A673 (cell line): ENCODE measurements around the gene PDE11A. TPM values are rescaled to one million over a fixed set of nuclear protein-coding genes. Genes with fewer than 3 reads are reported as not detected.

Experiments used
- BruUV-seq: library from RNA; stranded (reverse); fragments of 400-500 nt; replicated peaks from 2 replicates; lab custom pipeline; 2021; lab: Mats Ljungman, UMichigan
- CTCF ChIA-PET: fragments of 300-600 bp; sonication (Branson Sonifier 250); formaldehyde crosslinking; loops from one replicate; lab custom pipeline; 2022; ENCODE audit warnings: antibody characterized with exemption; lab: Charles Lee
- POLR2A ChIA-PET: fragments of 300-600 bp; sonication (Branson Sonifier 250); formaldehyde crosslinking; loops from one replicate; lab custom pipeline; 2022; ENCODE audit warnings: antibody characterized with exemption; ENCODE audit not compliant: low non-redundant PET; lab: Charles Lee
- DNase-seq: peaks from one replicate; pipeline ENCODE4 v3.0.0-alpha.2; 2015; ENCODE audit warnings: low spot score
- H3K27ac ChIP-seq: fragments of 200-600 bp; sonication (generic); 2 replicates; pipeline ENCODE4 v1.5.1; 2016; ENCODE audit warnings: mixed run types, low read depth, mild to moderate bottlenecking, mixed read lengths, antibody characterized with exemption, low read length; ENCODE audit not compliant: poor library complexity, severe bottlenecking
- H3K27me3 ChIP-seq: fragments of 200-600 bp; sonication (generic); replicated peaks from 2 replicates; pipeline ENCODE4 v1.6.1; 2017; ENCODE audit warnings: mixed run types, low read depth, mild to moderate bottlenecking, mixed read lengths, antibody characterized with exemption, low read length; ENCODE audit not compliant: insufficient read depth, poor library complexity
- H3K36me3 ChIP-seq: fragments of 200-600 bp; sonication (generic); 2 replicates; pipeline ENCODE4 v1.6.1; 2016; ENCODE audit warnings: mixed run types, mild to moderate bottlenecking, mixed read lengths, antibody characterized with exemption, low read length; ENCODE audit not compliant: insufficient read depth, poor library complexity, severe bottlenecking
- H3K4me1 ChIP-seq: fragments of 200-600 bp; sonication (generic); 2 replicates; pipeline ENCODE4 v1.6.1; 2017; ENCODE audit warnings: mixed run types, mild to moderate bottlenecking, mixed read lengths, antibody characterized with exemption, low read length; ENCODE audit not compliant: insufficient read depth, poor library complexity, severe bottlenecking
- H3K4me3 ChIP-seq: fragments of 200-600 bp; sonication (generic); 2 replicates; pipeline ENCODE4 v1.5.1; 2016; ENCODE audit warnings: low read depth, mixed run types, mild to moderate bottlenecking, mixed read lengths, low read length; ENCODE audit not compliant: poor library complexity, severe bottlenecking
- H3K9me3 ChIP-seq: fragments of 200-600 bp; sonication (generic); 2 replicates; pipeline ENCODE4 v1.6.1; 2016; ENCODE audit warnings: mixed run types, low read depth, mild to moderate bottlenecking, mixed read lengths, antibody characterized with exemption, low read length; ENCODE audit not compliant: poor library complexity, severe bottlenecking
- EZH2 ChIP-seq: fragments of 200-600 bp; sonication (generic); IDR thresholded peaks from 2 replicates; pipeline ENCODE4 v1.6.1; 2017; ENCODE audit warnings: borderline replicate concordance, low read depth, mild to moderate bottlenecking, mixed read lengths, antibody characterized with exemption, low read length; ENCODE audit not compliant: poor library complexity, severe bottlenecking
- intact Hi-C: fragments of 100-400 bp; cut with micrococcal nuclease; formaldehyde crosslinking; loops from one replicate; pipeline ENCODE4 v1.10.0; 2022; ENCODE audit not compliant: unreplicated experiment
- total RNA-seq: library from RNA; stranded (reverse); gene quantifications from 2 replicates; pipeline ENCODE4 v1.2.3, GENCODE V29; 2021
- TF ChIP-seq, protein P1 (sequence below): fragments of 300-800, 200-600 bp; sonication (generic); conservative IDR thresholded peaks from 2 replicates; pipeline ENCODE4 v1.5.1; 2017; ENCODE audit warnings: low read depth, mild to moderate bottlenecking, antibody characterized with exemption, low read length, moderate library complexity, mixed read lengths

Gene PDE11A
- total RNA-seq, 1 experiment from 2014 or later: not detected

DNA sequence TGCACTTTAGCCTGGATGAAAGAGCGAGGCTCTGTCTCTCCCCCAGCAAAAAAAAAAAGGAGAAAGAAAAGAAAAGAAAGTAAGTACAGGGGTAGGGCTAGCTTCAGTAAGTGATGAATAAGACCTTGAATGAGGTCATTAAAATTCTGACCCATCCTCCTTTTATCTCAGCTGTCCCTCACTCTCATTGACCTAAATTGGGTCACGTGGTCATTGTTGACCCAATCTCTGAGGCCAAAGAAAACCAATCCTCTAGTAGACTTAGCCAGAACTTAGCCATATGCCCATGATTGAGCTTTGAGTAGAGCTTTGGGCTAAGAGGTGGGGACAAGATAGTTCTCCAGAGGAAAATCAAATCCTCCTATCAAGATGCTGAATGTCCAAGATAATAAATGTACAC, 149.3 kb downstream of the PDE11A start:
- CTCF ChIA-PET: no interaction called here
- H3K4me1 ChIP-seq: no peaks in the 10 kb centered on the region
- no peak overlapping the region for H3K4me3 ChIP-seq
- no peaks in the 10 kb centered on the region for H3K27me3 ChIP-seq
- no peaks in the 10 kb centered on the region for H3K9me3 ChIP-seq
- no TSS peak for BruUV-seq
- H3K36me3 ChIP-seq: no peaks in the 10 kb centered on the region
- H3K27ac ChIP-seq: no peak overlapping the region
- intact Hi-C loops: no loop called here
- TF ChIP-seq, protein P1, sequence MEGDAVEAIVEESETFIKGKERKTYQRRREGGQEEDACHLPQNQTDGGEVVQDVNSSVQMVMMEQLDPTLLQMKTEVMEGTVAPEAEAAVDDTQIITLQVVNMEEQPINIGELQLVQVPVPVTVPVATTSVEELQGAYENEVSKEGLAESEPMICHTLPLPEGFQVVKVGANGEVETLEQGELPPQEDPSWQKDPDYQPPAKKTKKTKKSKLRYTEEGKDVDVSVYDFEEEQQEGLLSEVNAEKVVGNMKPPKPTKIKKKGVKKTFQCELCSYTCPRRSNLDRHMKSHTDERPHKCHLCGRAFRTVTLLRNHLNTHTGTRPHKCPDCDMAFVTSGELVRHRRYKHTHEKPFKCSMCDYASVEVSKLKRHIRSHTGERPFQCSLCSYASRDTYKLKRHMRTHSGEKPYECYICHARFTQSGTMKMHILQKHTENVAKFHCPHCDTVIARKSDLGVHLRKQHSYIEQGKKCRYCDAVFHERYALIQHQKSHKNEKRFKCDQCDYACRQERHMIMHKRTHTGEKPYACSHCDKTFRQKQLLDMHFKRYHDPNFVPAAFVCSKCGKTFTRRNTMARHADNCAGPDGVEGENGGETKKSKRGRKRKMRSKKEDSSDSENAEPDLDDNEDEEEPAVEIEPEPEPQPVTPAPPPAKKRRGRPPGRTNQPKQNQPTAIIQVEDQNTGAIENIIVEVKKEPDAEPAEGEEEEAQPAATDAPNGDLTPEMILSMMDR: no peak
- TF ChIP-seq EZH2: no peak
- no peak for DNase-seq
- POLR2A ChIA-PET: no interaction called here

- TF ChIP-seq, protein P1: no peak
- no peak for TF ChIP-seq EZH2
- Histone ChIP-seq H3K4me3 (no peak overlapping the region), H3K36me3 (no peaks in the 10 kb centered on the region), H3K27ac (no peak overlapping the region), H3K27me3 (no peaks in the 10 kb centered on the region), H3K4me1 (no peaks in the 10 kb centered on the region), H3K9me3 (no peaks in the 10 kb centered on the region)
- no TSS peak for BruUV-seq
- ChIA-PET POLR2A (no interaction called here), CTCF (no interaction called here)
- DNase-seq: no peak
- intact Hi-C loops: no loop called here
These were observed 150.9 kb downstream of the PDE11A start for GRCh38 chr2:177921726-177922125.

- TF ChIP-seq, protein P1: no peak
- Histone ChIP-seq H3K4me1 (no peaks in the 10 kb centered on the region), H3K27ac (no peak overlapping the region), H3K36me3 (no peaks in the 10 kb centered on the region), H3K4me3 (no peak overlapping the region), H3K9me3 (no peaks in the 10 kb centered on the region), H3K27me3 (no peaks in the 10 kb centered on the region)
- BruUV-seq: no TSS peak
- ChIA-PET CTCF (no interaction called here), POLR2A (no interaction called here)
- DNase-seq: no peak
- intact Hi-C loops: no loop called here
These were observed 155.4 kb downstream of the PDE11A start for GRCh38 chr2:177917169-177917568.
